Renal cortical epithelial cell (primary cell): ENCODE measurements around the gene ZNF629. TPM values are rescaled to one million over a fixed set of nuclear protein-coding genes. Genes with fewer than 3 reads are reported as not detected.

ENCODE experiments used
- total RNA-seq: library from RNA; depleted of rRNA; stranded (reverse); fragments of >200 nt; gene quantifications from 2 replicates; pipeline ENCODE4 v1.2.3, GENCODE V29; 2014

ZNF629 gene
- total RNA-seq, 1 donor from 2014 or later, result 22.1 TPM

Other genes starting within 250 kb of the ZNF629 start
- 2.6 and 6.9 TPM in 2 replicates for gene ZNF764, start 228.8 kb downstream of the ZNF629 start, total RNA-seq
- gene ZNF688, start 215.5 kb downstream of the ZNF629 start, total RNA-seq, result 5.3 and 7.1 TPM in 2 replicates
- gene ZNF785, start 201.5 kb downstream of the ZNF629 start, total RNA-seq, result 3.5 and 9.1 TPM in 2 replicates
- 4.0 and 4.5 TPM in 2 replicates for gene ZNF689, start 176.8 kb downstream of the ZNF629 start, total RNA-seq
- gene PRR14, start 136.2 kb downstream of the ZNF629 start, total RNA-seq, result 6.3 and 10.0 TPM in 2 replicates
- gene FBRS, start 128.8 kb downstream of the ZNF629 start, total RNA-seq, result 7.5 and 20.6 TPM in 2 replicates
- gene SRCAP, start 88.0 kb downstream of the ZNF629 start, total RNA-seq, result 14.4 and 74.0 TPM in 2 replicates
- gene PHKG2, start 38.8 kb downstream of the ZNF629 start, total RNA-seq, result 25.4 and 26.2 TPM in 2 replicates
- 2.7 and 2.8 TPM in 2 replicates for gene CFAP119, start 25.1 kb downstream of the ZNF629 start, total RNA-seq
- 58.0 and 108 TPM in 2 replicates for gene RNF40, start 24.9 kb downstream of the ZNF629 start, total RNA-seq
- 21.7 and 29.0 TPM in 2 replicates for gene BCL7C, start 106.9 kb upstream of the ZNF629 start, total RNA-seq
- 2.1 and 4.7 TPM in 2 replicates for gene CTF1, start 109.4 kb upstream of the ZNF629 start, total RNA-seq
- gene FBXL19, start 136.4 kb upstream of the ZNF629 start, total RNA-seq, result 25.7 and 34.3 TPM in 2 replicates
- gene ORAI3, start 161.9 kb upstream of the ZNF629 start, total RNA-seq, result 32.5 and 51.4 TPM in 2 replicates
- gene SETD1A, start 170.5 kb upstream of the ZNF629 start, total RNA-seq, result 1.0 and 7.6 TPM in 2 replicates
- 49.9 and 82.7 TPM in 2 replicates for gene HSD3B7, start 198.0 kb upstream of the ZNF629 start, total RNA-seq
- gene STX1B, start 223.4 kb upstream of the ZNF629 start, total RNA-seq, result 0.80 TPM in 1 of 2 replicates, not detected in the other
- gene STX4, start 246.4 kb upstream of the ZNF629 start, total RNA-seq, result 24.5 and 35.0 TPM in 2 replicates